ENCODE results near the gene RAB3B.

The RAB3B gene

DNA sequence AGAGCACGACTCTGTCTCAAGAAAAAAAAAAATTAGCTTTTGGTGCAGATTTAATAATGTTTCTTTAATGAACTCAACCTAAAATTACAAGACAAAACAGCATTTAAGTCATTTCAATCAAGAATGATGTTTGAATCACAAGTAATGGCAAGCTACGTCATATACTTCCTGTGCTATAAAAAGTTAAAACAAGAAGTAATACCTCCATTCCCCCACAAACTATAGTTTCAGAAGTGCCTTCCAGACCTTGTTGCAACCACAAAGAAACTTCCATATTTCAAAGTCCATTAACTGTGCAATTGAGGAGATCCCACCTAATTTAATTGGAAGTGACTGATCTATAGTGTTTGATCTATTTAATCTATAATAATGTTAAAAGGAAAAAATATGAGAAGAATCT, 127.1 kb downstream of the RAB3B start:
- DNase-seq, result no peak

DNA sequence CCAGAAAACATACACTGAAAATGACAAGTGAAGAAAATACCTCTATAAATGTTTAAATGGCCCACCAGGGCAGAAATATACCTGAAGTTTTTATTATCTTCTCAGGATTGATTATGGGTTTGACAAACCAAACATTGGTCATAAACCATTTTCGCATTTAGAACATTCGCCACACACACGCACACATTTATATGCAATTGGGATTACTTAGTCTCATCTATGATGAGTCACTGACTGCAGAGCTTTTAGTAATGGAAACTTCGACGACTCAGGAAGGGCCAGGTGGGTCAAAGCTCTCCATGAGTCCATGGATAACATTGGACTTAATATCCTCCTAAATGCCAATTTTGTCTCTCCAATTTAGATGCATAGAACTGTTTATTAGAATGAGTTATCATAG, 128.8 kb downstream of the RAB3B start:
- no peak for DNase-seq

DNA sequence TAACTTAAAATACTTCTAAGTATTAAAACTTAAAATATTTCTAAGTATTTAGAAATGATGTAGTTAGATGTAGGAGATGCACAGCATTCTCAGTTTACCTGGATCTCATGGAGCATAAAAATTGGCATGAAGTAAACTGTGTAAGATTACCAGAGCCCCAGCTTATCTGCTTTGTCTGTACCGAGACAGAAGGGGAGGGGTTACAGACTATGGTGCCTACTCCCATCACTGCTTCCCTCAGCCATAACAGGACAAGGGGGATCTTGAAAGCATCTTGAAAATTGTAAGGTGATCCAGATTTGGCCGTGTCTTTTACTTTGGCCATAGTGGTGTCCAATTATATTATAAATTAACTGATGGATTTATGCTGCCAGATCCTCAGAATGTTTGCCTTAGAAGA, 130.8 kb downstream of the RAB3B start:
- no peak for DNase-seq

DNA sequence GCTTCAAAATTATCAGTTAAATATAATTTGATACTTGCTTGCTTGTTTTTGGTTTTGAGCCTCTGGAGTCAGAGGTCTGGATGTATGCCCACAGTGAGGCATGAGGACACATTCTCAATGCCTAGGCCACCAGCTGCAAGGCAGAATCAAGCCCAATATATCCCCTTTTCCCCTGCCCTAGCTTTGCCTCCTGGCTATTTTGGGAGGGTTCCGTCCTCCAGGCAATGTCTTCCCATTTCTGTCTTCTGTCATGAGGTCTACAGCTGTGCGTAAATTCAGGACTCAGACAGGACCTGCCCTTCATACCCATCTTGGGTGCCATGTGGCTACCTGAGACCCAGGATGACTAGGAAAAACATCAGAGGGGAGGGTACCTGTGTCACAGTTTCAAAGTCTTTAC, 131.2 kb downstream of the RAB3B start:
- DNase-seq, result no peak

DNA sequence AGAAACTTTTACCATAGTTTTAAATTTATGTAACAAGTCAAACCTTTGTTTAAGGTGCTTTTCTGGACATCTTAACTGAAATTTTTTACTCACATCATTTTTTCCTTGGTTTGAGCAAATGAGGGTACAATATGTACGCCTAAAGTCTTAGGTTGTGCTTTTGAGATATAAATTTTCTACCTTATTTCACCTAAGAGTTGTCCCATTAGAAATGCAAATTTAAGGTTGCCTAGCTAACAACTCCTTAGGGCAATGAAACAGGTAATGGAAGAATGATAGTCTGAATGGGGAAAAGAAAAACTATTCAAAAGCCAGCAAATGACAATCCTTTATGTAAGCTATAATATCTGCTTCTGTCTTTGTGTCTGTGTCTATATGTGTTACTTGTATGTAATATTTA, 131.6 kb downstream of the RAB3B start:
- DNase-seq, result no peak

Data from activated T-cell treated with anti-CD3 and anti-CD28 coated beads for 4 hours (primary cell).